ENCODE measurements around the gene RUFY1.
"Not testable (repeated sequence)": the region's sequence is repeated elsewhere in the genome, so short reads cannot be mapped to it uniquely, and the experiment has no call there.

GRCh38 chr5:179639296-179639695, 88.9 kb downstream of the RUFY1 start:
- TF ChIP-seq, protein P1, sequence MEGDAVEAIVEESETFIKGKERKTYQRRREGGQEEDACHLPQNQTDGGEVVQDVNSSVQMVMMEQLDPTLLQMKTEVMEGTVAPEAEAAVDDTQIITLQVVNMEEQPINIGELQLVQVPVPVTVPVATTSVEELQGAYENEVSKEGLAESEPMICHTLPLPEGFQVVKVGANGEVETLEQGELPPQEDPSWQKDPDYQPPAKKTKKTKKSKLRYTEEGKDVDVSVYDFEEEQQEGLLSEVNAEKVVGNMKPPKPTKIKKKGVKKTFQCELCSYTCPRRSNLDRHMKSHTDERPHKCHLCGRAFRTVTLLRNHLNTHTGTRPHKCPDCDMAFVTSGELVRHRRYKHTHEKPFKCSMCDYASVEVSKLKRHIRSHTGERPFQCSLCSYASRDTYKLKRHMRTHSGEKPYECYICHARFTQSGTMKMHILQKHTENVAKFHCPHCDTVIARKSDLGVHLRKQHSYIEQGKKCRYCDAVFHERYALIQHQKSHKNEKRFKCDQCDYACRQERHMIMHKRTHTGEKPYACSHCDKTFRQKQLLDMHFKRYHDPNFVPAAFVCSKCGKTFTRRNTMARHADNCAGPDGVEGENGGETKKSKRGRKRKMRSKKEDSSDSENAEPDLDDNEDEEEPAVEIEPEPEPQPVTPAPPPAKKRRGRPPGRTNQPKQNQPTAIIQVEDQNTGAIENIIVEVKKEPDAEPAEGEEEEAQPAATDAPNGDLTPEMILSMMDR (IDR thresholded peaks at IDR 0.05; ENCODE audit: insufficient read depth, low read length, poor library complexity, severe bottlenecking), result not testable (repeated sequence)
- TF ChIP-seq EZH2phosphoT487 (conservative IDR thresholded peaks at IDR 0.05; ENCODE audit: low read length), result not testable (repeated sequence)
